ENCODE data around the gene KRTAP5-9. TPM values are rescaled to one million over a fixed set of nuclear protein-coding genes. Genes with fewer than 3 reads are reported as not detected.
"Not testable (repeated sequence)": the region's sequence is repeated elsewhere in the genome, so short reads cannot be mapped to it uniquely, and the experiment has no call there.

Gene KRTAP5-9
- total RNA-seq, 1 donor from 2014 or later: 10.3 TPM

DNA sequence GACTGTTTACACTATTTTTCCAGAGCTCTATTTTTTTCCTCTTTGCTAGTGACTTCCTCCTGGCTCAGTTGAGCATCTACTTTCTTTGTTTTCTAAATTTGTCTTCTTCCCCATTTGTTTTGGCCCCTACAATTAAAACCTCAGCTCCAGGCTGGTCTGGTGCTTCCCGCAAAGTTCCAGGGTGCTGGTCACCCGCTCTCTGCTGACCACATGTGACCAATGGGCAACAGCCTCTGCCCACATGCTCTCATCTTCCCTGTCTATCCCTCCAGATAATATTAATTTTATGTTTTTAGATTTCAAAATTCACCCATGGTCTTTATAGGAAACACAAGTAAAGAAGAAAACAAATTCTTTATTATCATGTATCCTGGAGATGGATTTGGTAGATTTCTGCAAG lies 34.7 kb downstream of the KRTAP5-9 start:
- not testable (repeated sequence) for DNase-seq (ENCODE audit: low spot score)

DNA sequence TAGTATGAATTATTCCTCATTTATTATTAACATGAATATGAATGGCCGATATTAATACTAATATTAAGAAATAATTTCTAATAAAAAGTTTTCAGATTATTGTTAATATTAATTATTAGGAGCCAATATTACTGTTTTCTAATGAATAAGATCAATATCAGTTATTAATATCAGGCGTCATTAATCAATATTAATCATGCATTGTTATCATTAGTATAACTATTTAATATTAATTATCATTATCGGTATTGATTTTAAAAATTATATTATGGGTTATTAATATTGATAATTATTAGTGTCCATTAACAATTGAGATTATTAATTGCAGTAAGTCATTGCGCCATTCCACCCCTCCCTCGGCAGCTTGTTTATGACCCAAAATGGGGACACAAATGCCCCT lies 37.5 kb downstream of the KRTAP5-9 start:
- DNase-seq (ENCODE audit: low spot score): not testable (repeated sequence)

DNA sequence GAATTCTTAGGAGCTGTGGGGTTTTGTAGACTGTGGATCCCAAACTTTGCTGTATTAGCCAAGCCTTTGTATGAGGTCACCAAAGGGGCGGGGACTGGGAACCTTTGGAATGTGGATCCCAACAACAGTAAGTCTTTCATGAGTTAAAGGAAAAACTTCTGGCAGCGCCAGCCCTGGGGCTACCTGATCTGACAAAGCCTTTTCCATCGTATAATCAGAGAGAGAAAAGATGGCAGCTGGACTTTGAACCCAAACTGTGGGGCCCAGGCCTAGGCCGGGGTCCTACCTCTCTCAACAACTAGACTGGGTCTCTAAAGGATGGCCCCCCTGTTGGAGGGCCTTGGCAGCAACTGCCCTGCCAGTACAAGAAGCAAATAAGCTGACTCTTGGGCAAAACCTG lies 40.1 kb downstream of the KRTAP5-9 start:
- not testable (repeated sequence) for DNase-seq (ENCODE audit: low spot score)

DNA sequence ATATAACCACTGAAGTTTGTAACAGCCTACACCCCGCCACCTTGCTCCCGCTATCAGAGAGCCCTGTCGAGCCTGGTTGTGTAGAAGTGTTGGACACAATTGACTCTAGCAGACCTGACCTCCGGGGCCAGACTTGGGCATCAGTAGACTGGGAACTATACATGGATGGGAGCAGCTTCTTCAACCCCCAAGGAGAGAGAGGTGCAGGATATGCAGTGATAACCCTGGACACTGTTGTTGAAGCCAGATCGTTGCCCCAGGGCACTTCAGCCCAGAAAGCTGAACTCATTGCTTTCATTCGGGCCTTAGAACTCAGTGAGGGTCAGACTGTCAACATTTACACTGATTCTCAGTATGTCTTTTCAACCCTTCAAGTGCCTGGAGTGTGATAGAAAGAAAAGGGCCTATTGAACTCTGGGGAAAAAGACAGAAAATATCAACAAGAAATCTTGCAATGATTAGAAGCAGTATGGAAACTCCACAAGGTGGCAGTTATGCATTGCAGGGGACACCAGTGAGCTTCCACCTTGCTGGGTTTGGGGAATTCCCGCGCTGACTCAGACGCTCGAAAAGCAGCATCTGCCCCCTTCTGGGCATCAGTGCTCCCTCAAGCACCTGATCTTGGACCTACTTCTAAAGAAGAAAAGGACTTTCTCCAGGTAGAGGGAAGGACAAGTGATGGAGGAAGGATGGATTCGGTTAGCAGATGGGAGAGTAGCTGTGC lies 40.8 kb downstream of the KRTAP5-9 start:
- DNase-seq (ENCODE audit: low spot score): not testable (repeated sequence)

DNA sequence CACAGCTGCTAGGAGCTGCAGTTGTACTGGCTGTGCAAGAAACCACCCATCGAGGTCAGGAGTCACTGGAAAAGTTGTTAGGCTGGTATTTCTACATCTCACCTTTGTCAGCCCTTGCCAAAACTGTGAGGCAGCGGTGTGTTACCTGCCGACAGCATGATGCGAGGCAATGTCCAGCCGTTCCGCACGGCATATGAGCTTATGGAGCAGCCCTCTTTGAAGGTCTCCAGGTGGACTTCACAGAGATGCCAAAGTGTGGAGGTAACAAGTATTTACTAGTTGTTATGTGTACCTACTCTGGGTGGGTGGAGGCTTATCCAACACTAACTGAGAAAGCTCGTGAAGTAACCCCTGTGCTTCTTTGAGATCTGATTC lies 41.3 kb downstream of the KRTAP5-9 start:
- DNase-seq (ENCODE audit: low spot score): not testable (repeated sequence)

Other genes starting within 250 kb of the KRTAP5-9 start
- 60.9 TPM for gene DHCR7, start 100.0 kb upstream of the KRTAP5-9 start, total RNA-seq
- gene NADSYN1, start 95.2 kb upstream of the KRTAP5-9 start, total RNA-seq: 262 TPM
- 5.8 TPM for gene KRTAP5-7, start 21.2 kb upstream of the KRTAP5-9 start, total RNA-seq
- 5.0 TPM for gene KRTAP5-8, start 10.4 kb upstream of the KRTAP5-9 start, total RNA-seq
- gene KRTAP5-10, start 17.1 kb downstream of the KRTAP5-9 start, total RNA-seq: 2.9 TPM
- gene KRTAP5-11, start 34.5 kb downstream of the KRTAP5-9 start, total RNA-seq: not detected